Activated CD8-positive, alpha-beta T cell treated with anti-CD3 and anti-CD28 coated beads for 36 hours (primary cell): ENCODE results near the gene SIGLEC15. TPM values are rescaled to one million over a fixed set of nuclear protein-coding genes. Genes with fewer than 3 reads are reported as not detected.

ENCODE experiments used
- ATAC-seq: fragments of 200-7000 bp; cut with Tn5 transposase; one replicate; pipeline ENCODE4 v1.10.0; 2021; ENCODE audit warnings: mild to moderate bottlenecking, moderate library complexity
- CTCF ChIA-PET: fragments of 350-600 bp; sonication (Branson Sonifier 250); formaldehyde crosslinking; loops from one replicate; lab custom pipeline; 2021; ENCODE audit warnings: antibody characterized with exemption; lab: Charles Lee
- POLR2A ChIA-PET: fragments of 350-600 bp; sonication (Branson Sonifier 250); formaldehyde crosslinking; loops from one replicate; lab custom pipeline; 2021; ENCODE audit warnings: antibody characterized with exemption; lab: Charles Lee
- DNase-seq: peaks from one replicate; pipeline ENCODE4 v3.0.0-alpha.2; 2020
- H3K27ac Mint-ChIP-seq: one replicate; pipeline ENCODE4 v1.8.0; 2021; ENCODE audit warnings: mild to moderate bottlenecking, mixed read lengths
- H3K27me3 Mint-ChIP-seq: one replicate; pipeline ENCODE4 v1.8.0; 2021; ENCODE audit warnings: mixed read lengths
- H3K36me3 Mint-ChIP-seq: one replicate; pipeline ENCODE4 v1.8.0; 2021; ENCODE audit warnings: low read depth, mixed read lengths
- H3K4me1 Mint-ChIP-seq: one replicate; pipeline ENCODE4 v1.8.0; 2021; ENCODE audit warnings: low read depth, mixed read lengths
- H3K4me3 Mint-ChIP-seq: one replicate; pipeline ENCODE4 v1.8.0; 2021; ENCODE audit warnings: mild to moderate bottlenecking, moderate library complexity, mixed read lengths
- H3K9me3 Mint-ChIP-seq: one replicate; pipeline ENCODE4 v1.8.0; 2021; ENCODE audit warnings: mixed read lengths
- CTCF ChIP-seq: fragments of 200-600 bp; IDR thresholded peaks from one replicate; pipeline ENCODE4 v1.8.0; 2022; ENCODE audit warnings: antibody characterized with exemption, mild to moderate bottlenecking
- intact Hi-C: fragments of 100-400 bp; cut with micrococcal nuclease; formaldehyde crosslinking; loops from one replicate; pipeline ENCODE4 v1.10.0; 2022
- total RNA-seq, 2 experiments: library from RNA; stranded (reverse); gene quantifications; one replicate each; pipeline ENCODE4 v1.2.3, GENCODE V29; 2021

Gene SIGLEC15
- total RNA-seq, 2 experiments from 2014 or later: not detected

- Mint-ChIP-seq H3K36me3 (no peaks in the 10 kb centered on the region), H3K4me3 (no peak overlapping the region), H3K27me3 (peaks cover 3% of the 10 kb centered on the region), H3K4me1 (peaks cover 3% of the 10 kb centered on the region), H3K9me3 (no peaks in the 10 kb centered on the region), H3K27ac (no peak overlapping the region)
- DNase-seq: no peak
- CTCF ChIA-PET: no interaction called here
- no peak for ATAC-seq
- TF ChIP-seq CTCF: no peak
- POLR2A ChIA-PET: no interaction called here
- intact Hi-C loops: no loop called here
Observed at GRCh38 chr18:45782662-45783061, 42.8 kb upstream of the SIGLEC15 start.

- no peak for DNase-seq
- Mint-ChIP-seq H3K9me3 (no peaks in the 10 kb centered on the region), H3K4me3 (no peak overlapping the region), H3K27ac (no peak overlapping the region), H3K27me3 (peaks cover 3% of the 10 kb centered on the region), H3K4me1 (peaks cover 3% of the 10 kb centered on the region), H3K36me3 (no peaks in the 10 kb centered on the region)
- ChIA-PET CTCF (no interaction called here), POLR2A (no interaction called here)
- intact Hi-C loops: no loop called here
- ATAC-seq: no peak
- no peak for TF ChIP-seq CTCF
Observed at GRCh38 chr18:45783097-45784075, 42.1 kb upstream of the SIGLEC15 start.

- TF ChIP-seq CTCF: no peak
- ChIA-PET POLR2A (no interaction called here), CTCF (no interaction called here)
- H3K27ac Mint-ChIP-seq: no peak overlapping the region
- no peak overlapping the region for H3K4me3 Mint-ChIP-seq
- intact Hi-C loops: no loop called here
- ATAC-seq: peak; percentile 75
- DNase-seq: peak; percentile 51
- no peaks in the 10 kb centered on the region for H3K36me3 Mint-ChIP-seq
- H3K4me1 Mint-ChIP-seq: peaks cover 3% of the 10 kb centered on the region
- peaks cover 3% of the 10 kb centered on the region for H3K27me3 Mint-ChIP-seq
- H3K9me3 Mint-ChIP-seq: no peaks in the 10 kb centered on the region
Observed at GRCh38 chr18:45785134-45785533, 40.3 kb upstream of the SIGLEC15 start.

GRCh38 chr18:45786941-45787340, 38.5 kb upstream of the SIGLEC15 start:
- ATAC-seq (no peak), DNase-seq (no peak)
- Mint-ChIP-seq H3K27ac (no peak overlapping the region), H3K36me3 (no peaks in the 10 kb centered on the region), H3K4me1 (peaks cover 3% of the 10 kb centered on the region), H3K27me3 (peaks cover 1% of the 10 kb centered on the region), H3K4me3 (no peak overlapping the region), H3K9me3 (no peaks in the 10 kb centered on the region)
- ChIA-PET CTCF (interaction anchor here (0.6 to 1.7 kb wide), 3 partner anchors 14 to 93 kb away, joined by 3 to 5 read pairs (median 3); no protein-coding TSS in a partner anchor), POLR2A (interaction anchor here (1.8 kb wide), 1 partner anchor 11 kb away, joined by 4 read pairs; no protein-coding TSS in a partner anchor)
- intact Hi-C loops: no loop called here
- TF ChIP-seq CTCF: no peak

GRCh38 chr18:45787346-45787745, 38.1 kb upstream of the SIGLEC15 start:
- Mint-ChIP-seq H3K9me3 (no peaks in the 10 kb centered on the region), H3K27ac (no peak overlapping the region), H3K36me3 (no peaks in the 10 kb centered on the region), H3K4me3 (no peak overlapping the region), H3K4me1 (peaks cover 3% of the 10 kb centered on the region), H3K27me3 (peaks cover 1% of the 10 kb centered on the region)
- TF ChIP-seq CTCF: no peak
- no peak for DNase-seq
- ATAC-seq: no peak
- ChIA-PET POLR2A (interaction anchor here (1.8 kb wide), 1 partner anchor 12 kb away, joined by 4 read pairs; no protein-coding TSS in a partner anchor), CTCF (interaction anchor here (0.6 to 1.7 kb wide), 4 partner anchors 8 to 93 kb away, joined by 3 to 5 read pairs (median 4); no protein-coding TSS in a partner anchor)
- intact Hi-C loops: no loop called here
